ENCODE data around the gene CEP112. TPM values are rescaled to one million over a fixed set of nuclear protein-coding genes. Genes with fewer than 3 reads are reported as not detected.

CEP112 gene
- 131 TPM for total RNA-seq (ENCODE audit: insufficient read depth, low replicate concordance)

DNA sequence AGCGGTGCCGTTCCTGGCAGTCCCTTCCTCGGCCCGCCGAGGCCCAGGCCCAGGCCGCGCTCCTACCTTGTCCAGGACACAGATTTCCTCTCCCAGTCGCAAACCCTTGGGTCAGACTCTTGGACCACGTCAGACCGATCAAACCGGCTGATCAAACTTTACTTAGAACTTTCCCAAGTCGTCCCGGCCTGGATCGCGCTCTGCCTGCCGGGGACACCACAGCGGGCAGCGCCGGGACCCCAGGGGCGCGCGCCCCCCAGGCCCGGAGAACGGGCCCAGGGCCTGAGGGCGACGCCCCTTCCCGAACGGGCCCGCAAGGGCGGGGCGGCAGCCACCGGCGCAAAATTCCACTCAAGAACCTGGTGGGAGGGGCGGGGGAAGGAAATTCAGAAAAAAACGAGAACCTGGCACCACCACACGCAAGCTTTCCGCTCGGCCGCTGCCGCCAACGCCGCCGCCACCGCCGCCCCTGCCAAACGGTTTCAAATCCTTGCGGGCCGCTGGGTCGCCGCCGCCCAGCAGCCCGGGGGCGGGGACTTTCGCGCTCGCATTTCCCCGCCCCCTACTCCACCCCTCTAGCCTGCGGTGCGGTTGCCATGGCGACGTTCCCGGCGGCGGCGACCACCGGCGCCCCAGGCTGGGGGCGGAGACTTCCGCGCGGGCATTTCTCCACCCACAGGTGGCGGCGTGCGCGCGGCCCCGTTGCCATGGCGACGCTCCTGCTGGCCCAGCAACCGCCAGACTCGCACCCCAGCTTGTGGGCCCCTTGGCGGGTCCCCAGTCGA, at the start of gene CEP112:
CEP112 (minus strand) TSS at position 541 of the 785 bp plus-strand sequence.
- DNase-seq (ENCODE audit: low spot score), result peak; percentile 79

DNA sequence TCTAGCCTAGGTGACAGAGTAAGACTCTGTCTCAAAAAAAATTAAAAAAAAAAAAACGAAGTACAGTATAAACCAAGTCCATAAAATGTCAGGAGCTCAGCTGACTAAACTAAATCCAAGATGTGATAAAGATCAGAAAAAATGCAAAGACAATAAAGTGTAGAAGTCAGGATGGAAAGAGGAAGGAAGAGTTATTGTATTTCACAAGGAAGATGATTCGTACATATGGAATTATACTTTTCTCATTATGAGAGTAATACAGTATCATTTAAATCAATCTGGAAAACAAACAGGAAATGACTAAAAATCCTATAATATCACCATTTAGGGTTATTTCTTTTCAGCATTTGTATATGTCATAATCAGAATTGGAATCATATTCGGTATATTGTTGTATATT, 48.7 kb upstream of the CEP112 start:
- DNase-seq (ENCODE audit: low spot score), result no peak

DNA sequence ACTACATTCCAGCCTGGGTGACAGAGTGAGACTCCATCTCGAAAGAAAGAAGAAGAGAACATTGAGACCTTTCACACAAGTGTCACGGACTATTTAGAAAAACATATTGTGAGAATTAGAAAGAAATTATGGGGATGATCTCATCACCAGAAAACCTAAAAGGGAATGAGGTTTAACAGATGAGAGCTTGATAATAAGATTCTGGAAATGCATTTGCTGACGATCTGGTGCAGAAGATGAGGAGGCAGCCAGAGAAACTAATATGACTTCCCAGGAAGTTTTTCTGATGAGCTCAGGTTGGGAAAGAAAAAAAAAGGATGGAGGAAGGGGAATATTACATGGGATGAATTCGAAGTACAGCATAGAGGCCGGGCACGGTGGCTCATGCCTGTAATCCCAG, 48.1 kb upstream of the CEP112 start:
- DNase-seq (ENCODE audit: low spot score), result no peak

DNA sequence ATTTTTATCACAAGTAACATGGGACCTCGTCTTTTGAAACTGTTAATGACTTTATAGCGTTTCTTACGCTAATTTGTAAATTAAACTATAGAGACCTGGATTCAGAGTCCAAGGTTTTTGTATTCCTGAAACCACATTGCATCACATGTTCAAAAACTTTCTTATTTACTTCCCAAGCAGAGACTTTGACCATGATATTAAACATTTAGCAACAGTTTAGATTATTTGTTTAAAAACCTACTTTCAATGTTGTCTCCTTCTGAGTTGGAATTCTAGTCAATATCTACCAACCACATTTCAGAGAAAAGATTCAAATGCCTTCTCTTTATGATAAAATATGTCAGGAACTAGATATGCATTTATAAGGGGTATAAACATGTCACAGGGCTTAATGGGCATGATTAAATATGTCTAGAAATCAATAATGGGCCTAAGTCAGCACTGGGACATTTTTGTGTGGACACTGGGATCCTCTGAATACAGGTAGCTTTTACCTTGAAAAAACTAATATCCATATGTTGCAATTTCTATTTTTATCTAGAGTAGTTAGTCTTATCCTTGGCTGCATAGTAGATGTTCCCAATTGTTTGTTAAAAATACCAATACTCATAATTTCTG, 43.6 kb upstream of the CEP112 start:
- no peak for DNase-seq (ENCODE audit: low spot score)

DNA sequence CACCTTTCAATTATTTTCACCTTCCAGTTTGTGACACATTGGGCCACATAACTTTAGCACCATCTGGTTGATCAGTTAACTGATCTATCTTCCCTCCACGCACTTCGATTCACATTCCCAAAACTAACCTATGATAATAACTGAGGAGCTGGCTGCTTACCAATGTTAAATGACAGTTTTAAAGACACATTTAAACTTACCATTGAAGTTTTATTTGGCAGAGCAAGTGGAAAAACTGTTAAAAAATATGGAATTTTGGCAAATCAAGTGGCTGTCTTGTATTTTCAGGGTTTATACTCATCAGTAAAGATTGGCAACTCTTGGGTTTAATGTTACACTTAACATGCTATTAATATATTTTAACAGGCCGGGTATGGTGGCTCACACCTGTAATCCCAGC, 42.7 kb upstream of the CEP112 start:
- DNase-seq (ENCODE audit: low spot score), result no peak

DNA sequence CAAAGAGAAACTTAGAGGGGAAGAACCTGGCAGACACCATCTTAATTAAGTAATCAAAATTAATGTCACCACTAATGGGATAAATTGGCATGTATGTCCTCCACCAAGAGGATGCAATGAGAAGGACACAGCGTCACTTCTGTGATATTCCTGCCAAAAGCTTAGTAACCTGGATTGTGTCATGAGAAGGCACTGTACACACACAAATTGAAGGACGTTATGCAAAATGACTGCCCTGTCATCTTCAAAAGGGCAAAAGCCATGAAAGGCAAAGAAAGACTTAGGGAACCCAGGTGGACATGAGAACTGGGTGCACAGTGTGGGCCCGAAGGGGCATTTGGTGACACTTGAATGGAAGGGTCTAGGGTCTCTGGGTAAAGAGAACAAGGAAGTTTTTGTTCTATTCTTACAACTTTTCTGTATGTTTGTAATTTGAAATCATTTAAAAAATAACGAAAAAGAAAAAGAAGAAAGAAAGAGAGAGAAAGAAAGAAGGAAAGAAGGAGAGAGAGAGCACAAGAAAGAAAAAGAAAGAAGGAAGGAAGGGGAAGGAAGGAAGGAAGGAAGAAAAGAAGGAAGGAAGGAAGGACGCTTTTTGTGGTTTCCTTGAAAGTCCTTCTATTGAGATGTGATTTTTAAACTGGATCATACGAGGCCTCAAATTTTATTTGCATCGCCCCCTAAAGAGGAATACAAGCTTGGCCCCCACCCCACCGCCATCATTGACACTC, 41.3 kb upstream of the CEP112 start:
- DNase-seq (ENCODE audit: low spot score), result no peak

DNA sequence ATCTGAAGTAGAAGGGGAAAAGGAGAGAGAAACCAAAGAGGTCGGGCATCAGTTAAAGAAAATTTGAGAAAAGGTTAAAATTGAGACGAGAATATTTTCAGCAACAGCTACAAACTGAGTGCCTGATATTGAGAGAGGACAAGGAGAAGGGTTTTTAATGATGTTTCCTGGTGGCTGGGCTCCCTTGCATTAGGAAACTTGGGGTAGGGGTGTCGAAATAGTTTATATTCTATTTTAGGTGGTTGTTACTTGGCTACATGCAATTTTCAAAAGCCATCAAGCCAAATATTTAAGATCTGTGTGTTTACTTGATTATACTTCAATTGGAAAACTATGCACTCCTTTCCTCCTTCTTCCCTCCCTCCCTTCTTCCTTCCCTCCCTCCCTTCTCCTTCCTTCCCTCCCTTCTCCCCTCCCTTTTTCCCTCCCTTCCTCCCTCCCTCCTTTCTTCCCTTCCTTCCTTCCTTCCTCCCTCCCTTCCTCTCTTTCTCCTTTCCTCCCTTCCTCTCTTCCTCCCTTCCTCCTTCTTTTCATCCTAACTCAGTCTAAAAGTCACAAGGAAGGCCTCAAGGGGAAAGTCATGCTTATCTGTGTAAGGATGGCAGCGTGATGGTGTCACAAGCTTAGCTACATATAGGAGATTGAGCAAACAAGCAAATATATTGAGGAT, 39.1 kb upstream of the CEP112 start:
- no peak for DNase-seq (ENCODE audit: low spot score)

DNA sequence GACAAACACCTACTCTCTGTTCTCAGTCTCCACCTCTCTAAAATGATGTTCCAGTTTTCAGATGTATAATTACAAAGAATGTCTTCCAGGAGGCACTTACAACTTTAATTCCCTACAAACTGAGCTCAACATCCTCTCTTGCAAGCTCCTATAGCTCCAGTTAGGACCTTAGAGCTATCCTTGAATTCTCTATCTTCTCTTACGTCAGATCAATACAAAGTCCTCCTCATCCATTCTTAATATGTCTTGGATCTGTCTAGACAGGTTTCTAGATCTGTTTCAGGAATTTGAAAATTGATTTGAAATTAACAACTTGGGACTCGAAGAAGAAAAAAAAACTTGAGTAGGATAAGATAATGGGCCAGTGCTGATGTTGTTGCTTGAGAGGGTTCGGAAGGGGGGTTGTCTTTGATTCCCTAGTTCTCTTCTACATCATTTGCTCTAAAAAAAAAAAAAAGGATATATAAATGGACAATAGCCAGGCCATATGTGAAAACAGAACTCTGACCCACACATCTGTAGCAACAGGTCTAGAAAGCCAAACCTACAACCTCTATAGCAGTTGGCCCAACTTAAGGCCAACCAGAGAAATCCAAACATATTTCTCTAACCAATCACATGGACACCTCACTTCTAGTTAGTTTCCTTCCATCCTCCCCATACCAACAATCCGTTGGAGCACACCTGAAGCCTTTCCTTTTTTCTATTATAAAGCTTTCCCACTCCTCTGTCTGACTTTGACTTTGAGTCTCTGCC, 38.0 kb upstream of the CEP112 start:
- DNase-seq (ENCODE audit: low spot score), result no peak

DNA sequence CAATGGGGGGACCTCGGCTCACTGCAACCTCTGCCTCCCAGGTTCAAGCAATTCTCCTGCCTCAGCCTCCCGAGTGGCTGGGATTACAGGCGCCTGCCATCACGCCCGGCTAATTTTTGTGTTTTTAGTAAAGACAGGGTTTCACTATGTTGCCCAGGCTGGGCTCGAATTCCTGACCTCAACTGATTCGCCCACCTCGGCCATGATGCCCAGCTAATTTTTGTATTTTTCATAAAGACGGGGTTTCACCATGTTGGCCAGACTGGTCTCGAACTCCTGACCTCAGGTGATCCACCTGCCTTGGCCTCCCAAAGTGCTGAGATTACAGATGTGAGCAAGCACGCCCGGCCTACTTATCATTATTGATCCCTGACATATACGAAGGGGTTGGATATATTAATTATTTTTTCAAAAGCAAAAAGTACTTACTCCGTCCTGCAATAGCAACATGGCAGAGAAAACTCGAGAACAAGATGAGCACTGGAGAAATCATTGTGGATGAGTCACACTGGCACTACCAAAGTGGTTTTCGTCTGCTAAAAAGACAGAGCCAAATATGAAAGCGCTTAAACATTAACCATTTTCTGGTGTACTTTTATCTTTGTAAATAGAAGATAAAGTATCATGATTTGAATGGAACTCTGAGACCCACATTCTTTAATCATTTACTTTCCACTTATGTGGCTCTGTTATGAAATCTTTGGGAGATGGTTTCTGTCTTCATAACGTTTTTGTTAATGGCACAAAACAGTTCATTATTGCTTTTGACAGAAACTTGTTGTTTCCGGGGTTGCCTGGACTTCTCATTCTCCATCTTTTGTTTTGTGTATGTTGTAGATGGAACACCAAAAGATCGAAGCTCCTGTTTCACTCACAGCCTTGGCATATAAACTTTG, 37.2 kb upstream of the CEP112 start, which contains the start of gene APOH:
APOH (minus strand) TSS at position 529 of the 896 bp plus-strand sequence; CDS start at position 493, 36 bp downstream.
- DNase-seq (ENCODE audit: low spot score), result no peak

DNA sequence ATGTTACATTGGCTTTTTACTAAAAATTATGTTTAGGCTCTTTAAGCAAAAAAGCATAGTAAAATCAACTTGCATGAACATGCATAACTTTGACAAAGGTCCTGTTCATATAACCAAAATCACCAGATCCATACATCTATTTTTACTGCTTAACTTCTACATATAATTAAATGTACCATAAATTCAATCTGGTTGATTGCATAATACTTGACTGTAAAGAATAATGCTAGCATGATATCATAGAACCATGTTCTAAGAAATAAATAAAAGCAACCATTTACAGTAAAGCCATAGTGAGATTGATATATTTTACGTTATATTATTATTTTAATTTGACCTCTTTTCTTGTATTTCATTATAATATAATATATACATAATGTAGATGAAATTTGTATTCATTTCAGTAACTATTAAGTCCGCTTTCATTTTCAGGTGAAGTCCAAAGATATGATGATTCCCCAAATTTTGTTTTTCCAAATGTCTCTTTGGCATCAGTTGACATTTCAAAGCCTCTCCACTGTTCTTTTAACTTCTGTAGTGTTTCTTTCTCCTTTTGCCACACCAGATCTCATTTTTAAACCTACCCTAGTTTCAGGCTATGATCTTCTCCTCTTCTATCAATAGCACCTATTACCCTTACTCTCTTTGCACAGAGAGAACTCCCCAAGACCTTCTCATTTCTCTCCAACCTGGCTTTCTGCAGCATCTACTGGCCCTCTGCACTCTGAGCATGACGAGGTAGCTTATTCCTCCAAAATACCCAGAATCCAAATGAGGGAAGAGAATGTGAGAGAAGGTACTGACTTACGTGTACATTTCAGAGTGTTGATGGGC, 35.5 kb upstream of the CEP112 start:
- no peak for DNase-seq (ENCODE audit: low spot score)

DNA sequence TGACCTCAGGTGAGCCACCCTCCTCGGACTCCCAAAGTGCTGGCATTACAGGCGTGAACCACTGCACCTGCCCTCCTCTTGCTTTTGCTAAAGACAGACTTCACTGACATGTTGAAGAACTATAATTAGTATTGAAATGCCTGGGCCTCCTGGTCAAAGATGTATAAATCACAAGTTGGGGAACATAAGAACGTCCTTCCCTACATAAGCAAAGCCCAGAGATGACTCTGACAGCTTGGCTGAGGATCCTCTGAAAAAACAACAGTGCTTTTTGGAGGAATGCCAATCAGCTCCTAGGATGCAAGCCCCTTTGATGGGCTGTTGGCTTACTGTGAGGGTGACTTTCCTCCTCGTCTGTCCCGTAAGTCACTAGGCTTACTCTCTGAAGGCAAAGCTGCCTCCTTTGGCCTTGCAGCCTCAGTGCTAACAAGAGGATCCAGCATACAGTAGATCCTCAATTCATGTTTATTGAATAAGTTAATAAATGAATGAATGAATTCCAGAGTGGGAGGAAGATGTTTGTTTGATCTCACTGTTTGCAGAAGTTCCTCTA, 30.9 kb upstream of the CEP112 start:
- no peak for DNase-seq (ENCODE audit: low spot score)

DNA sequence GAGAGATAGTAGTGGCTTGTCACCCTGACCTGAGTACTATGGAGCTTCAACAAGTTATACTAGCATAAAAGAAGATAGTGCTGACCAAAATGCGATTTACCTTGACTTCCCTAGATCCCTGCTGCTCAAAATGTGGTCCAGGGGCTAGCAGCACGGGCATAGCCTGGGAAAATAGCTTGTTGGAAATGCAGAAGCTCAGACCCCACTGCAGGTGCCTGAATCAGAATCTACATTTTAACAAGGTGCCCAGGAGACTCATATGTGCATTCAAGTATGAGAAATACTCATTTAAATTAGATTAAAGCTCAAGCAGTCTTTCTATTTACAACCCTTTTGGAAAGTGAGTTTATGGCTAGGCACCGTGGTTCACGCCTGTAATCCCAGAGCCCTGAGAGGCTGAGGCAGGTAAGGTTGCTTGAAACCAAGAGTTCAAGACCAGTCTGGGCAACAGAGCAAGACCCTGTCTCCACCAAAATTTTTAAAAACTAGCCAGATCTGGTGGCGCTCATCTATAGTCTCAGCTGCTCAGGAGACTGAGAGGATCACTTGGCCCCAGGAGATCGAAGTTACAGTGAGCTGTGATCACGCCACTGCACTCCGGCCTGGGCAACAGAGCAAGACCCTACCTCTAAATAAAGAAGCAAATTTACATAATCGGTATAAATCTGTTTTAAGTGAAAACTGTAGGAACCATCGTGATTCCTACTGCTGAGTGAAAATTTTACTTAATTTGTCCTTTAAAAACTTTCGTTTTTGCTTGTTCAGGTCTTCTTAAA, 30.0 kb upstream of the CEP112 start:
- DNase-seq (ENCODE audit: low spot score), result no peak

DNA sequence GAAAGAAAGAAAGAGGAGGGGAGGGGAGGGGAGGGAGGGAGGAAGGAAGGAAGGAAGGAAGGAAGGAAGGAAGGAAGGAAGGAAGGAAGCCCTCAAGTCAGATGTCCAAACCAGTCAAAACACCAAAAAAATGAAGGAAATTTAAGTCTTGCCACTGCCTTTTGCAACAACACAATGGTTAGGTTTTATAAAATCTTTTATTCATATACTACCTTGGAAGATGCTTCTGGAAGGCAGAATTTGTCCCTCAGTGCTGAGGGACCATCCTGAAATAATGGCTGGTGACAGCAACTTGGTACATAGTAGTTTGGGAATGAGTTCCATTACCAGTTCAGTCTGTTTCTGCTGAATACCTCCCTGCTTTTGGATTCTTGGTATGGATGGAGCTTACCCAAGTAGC, 29.4 kb upstream of the CEP112 start:
- no peak for DNase-seq (ENCODE audit: low spot score)

DNA sequence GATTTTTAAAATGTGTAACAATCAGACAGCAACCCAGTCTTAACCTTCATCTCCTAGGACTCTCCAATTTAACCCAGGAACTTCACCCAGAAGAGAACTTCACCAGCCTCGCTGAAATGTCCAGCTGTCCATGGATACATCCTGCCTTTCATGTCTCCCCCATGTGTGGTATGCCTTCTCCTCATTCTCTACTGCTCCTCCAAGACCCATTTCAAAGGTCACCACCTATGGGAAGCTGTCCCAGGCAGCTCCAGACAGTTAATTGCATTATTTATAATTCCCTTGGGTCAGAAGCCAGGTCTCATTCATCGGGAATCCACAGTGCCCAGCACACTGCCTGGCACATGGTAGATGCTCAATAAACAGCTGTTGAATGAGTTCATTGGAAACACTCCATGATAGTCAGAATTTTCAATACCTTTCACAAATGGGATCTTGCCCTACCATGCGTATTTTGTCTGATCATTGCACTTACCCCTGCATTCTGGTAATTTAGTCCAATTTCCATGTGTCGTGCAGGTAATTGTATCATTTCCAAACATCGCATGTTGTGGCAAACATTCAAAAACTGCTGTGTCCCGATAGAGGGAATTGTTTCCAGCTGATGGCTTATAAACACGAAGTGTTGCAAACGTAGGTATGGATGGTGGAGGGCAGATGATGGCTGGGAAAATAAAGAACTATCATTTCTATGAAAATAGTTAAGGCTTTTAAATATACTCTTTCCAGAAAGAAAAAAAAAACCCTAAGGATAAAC, 28.3 kb upstream of the CEP112 start:
- DNase-seq (ENCODE audit: low spot score), result no peak

DNA sequence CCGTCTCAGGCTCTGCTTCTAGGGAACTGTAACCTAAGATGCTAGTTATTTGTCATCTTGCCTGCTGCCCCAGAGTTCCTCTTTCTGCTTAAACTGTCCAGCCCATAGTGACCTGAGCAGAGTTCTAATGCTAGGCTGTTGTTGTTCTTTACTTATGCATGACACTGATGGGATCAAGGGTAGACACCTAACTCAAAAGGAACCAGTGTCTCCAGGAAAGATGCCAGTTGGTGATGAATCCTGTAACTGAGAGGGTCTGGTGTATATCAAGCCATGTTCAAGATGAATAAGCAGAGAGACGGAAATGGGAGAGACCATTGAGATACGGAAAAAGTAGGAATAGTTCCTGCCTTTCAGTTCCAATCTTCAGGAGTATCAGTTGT, 23.6 kb upstream of the CEP112 start:
- no peak for DNase-seq (ENCODE audit: low spot score)

DNA sequence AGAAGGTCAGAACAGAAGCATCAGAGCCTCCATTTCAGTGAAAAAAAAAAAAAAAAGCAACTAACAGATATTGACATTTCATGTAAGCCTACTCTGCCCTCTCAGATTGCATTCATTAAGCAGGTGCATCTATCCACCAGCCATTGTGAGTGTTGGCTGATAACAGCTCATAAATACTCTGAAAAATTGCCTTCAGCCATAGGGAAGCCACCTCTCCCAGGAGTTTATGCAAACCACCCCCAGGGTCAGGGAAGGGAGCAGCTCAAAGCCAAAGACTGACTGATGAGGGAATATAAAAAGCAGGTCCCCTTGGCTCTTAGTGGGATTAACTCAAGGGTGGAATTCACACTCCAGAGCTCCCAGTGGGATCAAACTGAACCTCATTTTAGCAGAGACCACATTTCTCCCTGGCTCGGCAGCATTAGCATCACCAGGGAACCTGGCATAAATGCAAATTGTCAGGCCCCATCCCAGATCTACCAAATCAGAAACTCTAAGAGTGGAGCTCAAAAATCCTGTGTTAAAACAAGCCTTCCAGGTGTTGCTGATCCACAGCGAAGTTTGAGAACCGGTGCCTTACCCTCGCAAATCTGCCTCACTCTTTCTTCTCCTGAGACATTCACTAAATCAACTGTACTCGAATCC, 23.1 kb upstream of the CEP112 start:
- DNase-seq (ENCODE audit: low spot score), result no peak
